Upper lobe of left lung (tissue), 4 donors: ENCODE results near the gene ZNF816.

Experiments
- CTCF ChIP-seq, 6 experiments: fragments of 450-650 bp in 4 of 6; fragments of 200-600 bp in 2 of 6; sonication (generic) in 2 of 6; IDR thresholded peaks; one replicate each; pipeline ENCODE4 v1.5.1; 2016 to 2019; ENCODE audit warnings: antibody characterized with exemption in 6 of 6
- EP300 ChIP-seq, 4 donors: sonication (generic); formaldehyde crosslinking; IDR thresholded peaks; one replicate each; pipeline ENCODE4 v1.5.1; 2017; ENCODE audit warnings: antibody characterized with exemption in 4 of 4, control low read depth in 2 of 4
- POLR2A ChIP-seq, 4 donors: fragments of 450-650 bp; IDR thresholded peaks; one replicate each; pipeline ENCODE4 v1.5.1; 2016 to 2017; ENCODE audit warnings: antibody characterized with exemption in 4 of 4, mild to moderate bottlenecking in 2 of 4
- POLR2AphosphoS5 ChIP-seq, 2 donors: sonication (generic); formaldehyde crosslinking; IDR thresholded peaks; one replicate each; pipeline ENCODE4 v1.5.1; 2017; ENCODE audit warnings: antibody characterized with exemption in 2 of 2

DNA sequence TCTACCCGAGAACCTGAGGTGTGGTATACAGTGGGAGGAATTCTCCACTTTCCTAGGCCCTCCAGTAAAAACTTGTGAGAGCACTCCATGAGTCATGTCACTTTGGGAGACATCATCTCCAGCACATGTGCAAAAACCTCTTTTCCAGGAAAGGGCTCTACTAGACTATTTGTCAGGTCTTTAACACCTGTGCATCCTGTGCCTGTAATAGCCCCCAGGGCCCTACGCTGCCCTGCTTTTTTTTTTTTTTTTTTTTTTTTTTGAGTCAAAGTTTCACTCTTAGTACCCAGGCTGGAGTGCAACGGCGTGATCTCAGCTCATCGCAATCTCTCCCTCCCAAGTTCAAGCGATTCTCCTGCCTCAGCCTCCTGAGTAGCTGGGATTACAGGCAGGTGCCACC is 49.3 kb upstream of the ZNF816 start:
- TF ChIP-seq CTCF (IDR thresholded peaks at IDR 0.05) (no peak), POLR2A (IDR thresholded peaks at IDR 0.05) (no peak), EP300 (IDR thresholded peaks at IDR 0.05) (no peak), POLR2AphosphoS5 (IDR thresholded peaks at IDR 0.05) (no peak)
